K562 (cell line): ENCODE data around the gene RPS19. TPM values are rescaled to one million over a fixed set of nuclear protein-coding genes. Genes with fewer than 3 reads are reported as not detected.

ENCODE experiments used
- BRF1 ChIP-seq: IDR thresholded peaks from 3 replicates; pipeline ENCODE4 v1.6.1; 2011; ENCODE audit warnings: borderline replicate concordance, mild to moderate bottlenecking; ENCODE audit not compliant: insufficient read length; ENCODE audit errors: extremely low read depth
- CCAR2 ChIP-seq: fragments of 200-400 bp; formaldehyde crosslinking; IDR thresholded peaks from 2 replicates; pipeline ENCODE4 v1.6.1; 2017; ENCODE audit warnings: mild to moderate bottlenecking, low read depth, low read length
- CHD1 ChIP-seq: fragments of 200-600 bp; sonication (generic); IDR thresholded peaks from one replicate; pipeline ENCODE4 v1.6.1; 2012; ENCODE audit warnings: mild to moderate bottlenecking, moderate library complexity, low read length, inconsistent platforms
- EP300 ChIP-seq: IDR thresholded peaks from 2 replicates; pipeline ENCODE4 v1.6.1; 2012; ENCODE audit warnings: low read length, improper control_type of control experiment
- GTF2F1 ChIP-seq: IDR thresholded peaks from 2 replicates; pipeline ENCODE4 v1.6.1; 2011; ENCODE audit warnings: low read depth, low read length, improper control_type of control experiment
- KDM4B ChIP-seq, 2 experiments: fragments of 450-650 bp in 1 of 2; sonication (generic) in 1 of 2; IDR thresholded peaks; 2 replicates each; pipeline ENCODE4 v1.6.1; 2016 to 2017; ENCODE audit warnings: borderline replicate concordance in 2 of 2, antibody characterized with exemption in 1 of 2, low read depth in 1 of 2, mild to moderate bottlenecking in 1 of 2
- KLF1 ChIP-seq: fragments of 450-650 bp; IDR thresholded peaks from 2 replicates; pipeline ENCODE4 v1.6.1; 2016; ENCODE audit warnings: missing genetic modification characterization, missing compliant biosample characterization
- NR2C1 ChIP-seq, 2 experiments: fragments of 450-650 bp; IDR thresholded peaks; 2 replicates each; pipeline ENCODE4 v1.6.1; 2017; ENCODE audit warnings: mild to moderate bottlenecking in 2 of 2, antibody characterized with exemption in 1 of 2, inconsistent platforms in 1 of 2, missing compliant biosample characterization in 1 of 2, missing genetic modification characterization in 1 of 2
- POLR2H ChIP-seq: IDR thresholded peaks from 2 replicates; pipeline ENCODE4 v1.6.1; 2016; ENCODE audit warnings: missing genetic modification characterization, low read depth, mild to moderate bottlenecking, control low read depth, missing compliant biosample characterization, moderate library complexity
- RB1 ChIP-seq: fragments of 450-650 bp; IDR thresholded peaks from 2 replicates; pipeline ENCODE4 v1.6.1; 2017; ENCODE audit warnings: low read depth, mild to moderate bottlenecking
- SMARCC2 ChIP-seq: fragments of 450-650 bp; IDR thresholded peaks from 2 replicates; pipeline ENCODE4 v1.6.1; 2017; ENCODE audit warnings: antibody characterized with exemption, moderate library complexity, mild to moderate bottlenecking, low read depth
- TAF7 ChIP-seq: fragments of 450-650 bp; IDR thresholded peaks from 2 replicates; pipeline ENCODE4 v1.6.1; 2016; ENCODE audit warnings: missing genetic modification characterization, missing compliant biosample characterization
- TCFL5 ChIP-seq: fragments of 250-450 bp; sonication (Bioruptor Pico); conservative IDR thresholded peaks from 2 replicates; pipeline ENCODE4 v1.6.1; 2021; ENCODE audit warnings: mild to moderate bottlenecking, moderate library complexity, matching md5 sums
- THAP12 ChIP-seq: fragments of 250-450 bp; sonication (Bioruptor Pico); IDR thresholded peaks from 2 replicates; pipeline ENCODE4 v1.9.0; 2021; ENCODE audit warnings: mild to moderate bottlenecking, inconsistent platforms
- ZNF143 ChIP-seq: sonication (generic); formaldehyde crosslinking; IDR thresholded peaks from 2 replicates; pipeline ENCODE4 v1.9.0; 2022; ENCODE audit warnings: mild to moderate bottlenecking, missing genetic modification reagents
- ZNF174 ChIP-seq: fragments of 250-450 bp; sonication (Bioruptor Pico); IDR thresholded peaks from 2 replicates; pipeline ENCODE4 v1.4.0; 2020; ENCODE audit warnings: mild to moderate bottlenecking
- ZNF764 ChIP-seq: fragments of 250-450 bp; sonication (Bioruptor Pico); IDR thresholded peaks from 2 replicates; pipeline ENCODE4 v1.4.0; 2020; ENCODE audit warnings: low read depth, mild to moderate bottlenecking, moderate library complexity
- polyA plus RNA-seq, 8 experiments: library from polyadenylated mRNA; depleted of rRNA in 4 of 8; stranded (reverse) in 5 of 8; unstranded in 3 of 8; fragments of >200 nt; fragmentation: Nextera tagmentation in 2 of 8; fragmentation: Illumina TruSeq in 1 of 8; extraction: Ambion mirVana in 2 of 8; extraction: Trizol in 1 of 8; gene quantifications; 2 replicates each; pipeline versions ENCODE4 v1.2.1 to v1.2.3, GENCODE V29; 2011 to 2014; ENCODE audit warnings: inconsistent platforms in 1 of 8, missing spikeins in 1 of 8
- total RNA-seq, 7 experiments: library from RNA; depleted of rRNA in 6 of 7; stranded (reverse); fragments of >200 nt in 6 of 7; fragmentation: Illumina TruSeq in 2 of 7; extraction: Trizol in 2 of 7; gene quantifications; 2 replicates each; pipeline versions ENCODE4 v1.2.1 to v1.2.3, GENCODE V29; 2011 to 2021; ENCODE audit warnings: low replicate concordance in 1 of 7
- TF ChIP-seq, protein P1 (sequence below): fragments of 250-450 bp; sonication (Bioruptor Pico); IDR thresholded peaks from 2 replicates; pipeline ENCODE4 v1.4.0; 2020

RPS19 gene
- total and polyA plus RNA-seq, 9 of the 15 experiments (the other 6 are each of a cell fraction or from before 2014, with no cell fraction given): 1,964 to 3,408 (median 2,747) TPM

DNA sequence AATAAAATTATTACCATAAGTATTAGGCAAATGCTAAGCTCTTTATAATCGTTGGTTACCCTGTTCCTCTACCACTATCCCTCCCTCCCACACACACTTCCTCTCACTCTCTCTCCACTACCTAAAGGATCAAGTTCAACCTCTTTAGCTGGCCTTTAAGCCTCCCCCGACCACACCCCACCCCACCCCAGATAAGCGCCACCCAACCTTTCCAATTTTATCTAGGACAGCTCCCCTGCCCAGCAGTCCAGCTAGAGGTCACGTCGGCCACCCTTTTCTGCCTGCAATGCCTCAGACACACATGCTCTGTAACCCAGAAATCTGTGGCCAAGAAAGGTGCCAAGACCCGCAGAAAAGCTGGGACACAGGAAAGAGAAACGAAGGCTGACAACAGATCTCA, 16.7 kb upstream of the RPS19 start (continued):
- TF ChIP-seq SMARCC2 (no peak), THAP12 (CRISPR knock-in tag) (no peak), NR2C1 (IDR thresholded peaks at IDR 0.05) (peak; percentile 39; the same call in 1 of the 2 replicates), NR2C1 (tag; IDR thresholded peaks at IDR 0.05) (0 out of 2 replicates have a peak, but pooled peaks have one; percentile 6), ZNF143 (no peak), ZNF764 (CRISPR knock-in tag) (no peak), TCFL5 (CRISPR knock-in tag) (no peak), ZNF174 (CRISPR knock-in tag) (no peak), CHD1 (no peak), RB1 (no peak), EP300 (peak; percentile 36; the same call in 1 of the 2 replicates), POLR2H (no peak), BRF1 (no peak), KDM4B (IDR thresholded peaks at IDR 0.05; ENCODE audit: borderline replicate concordance in 2 of 2, low read depth in 1 of 2) (no peak), TAF7 (tag) (no peak), CCAR2 (no peak), KLF1 (tag) (peak; percentile 91), GTF2F1 (no peak)
- TF ChIP-seq, protein P1, sequence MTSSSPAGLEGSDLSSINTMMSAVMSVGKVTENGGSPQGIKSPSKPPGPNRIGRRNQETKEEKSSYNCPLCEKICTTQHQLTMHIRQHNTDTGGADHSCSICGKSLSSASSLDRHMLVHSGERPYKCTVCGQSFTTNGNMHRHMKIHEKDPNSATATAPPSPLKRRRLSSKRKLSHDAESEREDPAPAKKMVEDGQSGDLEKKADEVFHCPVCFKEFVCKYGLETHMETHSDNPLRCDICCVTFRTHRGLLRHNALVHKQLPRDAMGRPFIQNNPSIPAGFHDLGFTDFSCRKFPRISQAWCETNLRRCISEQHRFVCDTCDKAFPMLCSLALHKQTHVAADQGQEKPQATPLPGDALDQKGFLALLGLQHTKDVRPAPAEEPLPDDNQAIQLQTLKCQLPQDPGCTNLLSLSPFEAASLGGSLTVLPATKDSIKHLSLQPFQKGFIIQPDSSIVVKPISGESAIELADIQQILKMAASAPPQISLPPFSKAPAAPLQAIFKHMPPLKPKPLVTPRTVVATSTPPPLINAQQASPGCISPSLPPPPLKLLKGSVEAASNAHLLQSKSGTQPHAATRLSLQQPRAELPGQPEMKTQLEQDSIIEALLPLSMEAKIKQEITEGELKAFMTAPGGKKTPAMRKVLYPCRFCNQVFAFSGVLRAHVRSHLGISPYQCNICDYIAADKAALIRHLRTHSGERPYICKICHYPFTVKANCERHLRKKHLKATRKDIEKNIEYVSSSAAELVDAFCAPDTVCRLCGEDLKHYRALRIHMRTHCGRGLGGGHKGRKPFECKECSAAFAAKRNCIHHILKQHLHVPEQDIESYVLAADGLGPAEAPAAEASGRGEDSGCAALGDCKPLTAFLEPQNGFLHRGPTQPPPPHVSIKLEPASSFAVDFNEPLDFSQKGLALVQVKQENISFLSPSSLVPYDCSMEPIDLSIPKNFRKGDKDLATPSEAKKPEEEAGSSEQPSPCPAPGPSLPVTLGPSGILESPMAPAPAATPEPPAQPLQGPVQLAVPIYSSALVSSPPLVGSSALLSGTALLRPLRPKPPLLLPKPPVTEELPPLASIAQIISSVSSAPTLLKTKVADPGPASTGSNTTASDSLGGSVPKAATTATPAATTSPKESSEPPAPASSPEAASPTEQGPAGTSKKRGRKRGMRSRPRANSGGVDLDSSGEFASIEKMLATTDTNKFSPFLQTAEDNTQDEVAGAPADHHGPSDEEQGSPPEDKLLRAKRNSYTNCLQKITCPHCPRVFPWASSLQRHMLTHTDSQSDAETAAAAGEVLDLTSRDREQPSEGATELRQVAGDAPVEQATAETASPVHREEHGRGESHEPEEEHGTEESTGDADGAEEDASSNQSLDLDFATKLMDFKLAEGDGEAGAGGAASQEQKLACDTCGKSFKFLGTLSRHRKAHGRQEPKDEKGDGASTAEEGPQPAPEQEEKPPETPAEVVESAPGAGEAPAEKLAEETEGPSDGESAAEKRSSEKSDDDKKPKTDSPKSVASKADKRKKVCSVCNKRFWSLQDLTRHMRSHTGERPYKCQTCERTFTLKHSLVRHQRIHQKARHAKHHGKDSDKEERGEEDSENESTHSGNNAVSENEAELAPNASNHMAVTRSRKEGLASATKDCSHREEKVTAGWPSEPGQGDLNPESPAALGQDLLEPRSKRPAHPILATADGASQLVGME (CRISPR knock-in tag): no peak
